ENCODE results near the gene RBP3.
A peak's percentile ranks its signal among the peaks of the same experiment; 100 is the strongest.

The RBP3 gene

GRCh38 chr10:47339186-47339735 lies 8.9 kb upstream of the RBP3 start:
- DNase-seq, result no peak

- DNase-seq, result peak; percentile 74
Measured at GRCh38 chr10:47339759-47340607, 8.2 kb upstream of the RBP3 start.

GRCh38 chr10:47340608-47341170 lies 7.5 kb upstream of the RBP3 start:
- peak; percentile 76 for DNase-seq

- DNase-seq, result no peak
Measured at GRCh38 chr10:47344996-47345870, 2.9 kb upstream of the RBP3 start.

GRCh38 chr10:47346581-47347302 lies 1.4 kb upstream of the RBP3 start:
- DNase-seq, result no peak

- DNase-seq, result no peak
Measured at GRCh38 chr10:47347303-47347675, 874 bp upstream of the RBP3 start.

GRCh38 chr10:47348661-47349470 lies 703 bp downstream of the RBP3 start:
- DNase-seq, result peak; percentile 4

- no peak for DNase-seq
Measured at GRCh38 chr10:47349516-47349915, 1.4 kb downstream of the RBP3 start.

- DNase-seq, result no peak
Measured at GRCh38 chr10:47349941-47350371, 1.8 kb downstream of the RBP3 start.

GRCh38 chr10:47350671-47351640 lies 2.8 kb downstream of the RBP3 start:
- no peak for DNase-seq

GRCh38 chr10:47351899-47352815 lies 4.0 kb downstream of the RBP3 start:
- DNase-seq, result no peak

GRCh38 chr10:47353351-47353750 lies 5.2 kb downstream of the RBP3 start:
- no peak for DNase-seq

GRCh38 chr10:47354165-47354564 lies 6.0 kb downstream of the RBP3 start:
- no peak for DNase-seq

GRCh38 chr10:47354900-47355299 lies 6.7 kb downstream of the RBP3 start:
- no peak for DNase-seq

- no peak for DNase-seq
Measured at GRCh38 chr10:47356708-47357107, 8.5 kb downstream of the RBP3 start.

- DNase-seq, result no peak
Measured at GRCh38 chr10:47357131-47357582, 9.0 kb downstream of the RBP3 start.

- no peak for DNase-seq
Measured at GRCh38 chr10:47357911-47358310, 9.7 kb downstream of the RBP3 start.

GRCh38 chr10:47358457-47358856 lies 10.3 kb downstream of the RBP3 start:
- DNase-seq, result no peak

GRCh38 chr10:47359101-47359500 lies 10.9 kb downstream of the RBP3 start:
- no peak for DNase-seq

All from hematopoietic multipotent progenitor cell treated with erythropoietin and hydrocortisone succinate and interleukin-3 and kit ligand, for 4 days (in vitro differentiated cells).